ENCODE results near the gene LMBR1.

Gene LMBR1

DNA sequence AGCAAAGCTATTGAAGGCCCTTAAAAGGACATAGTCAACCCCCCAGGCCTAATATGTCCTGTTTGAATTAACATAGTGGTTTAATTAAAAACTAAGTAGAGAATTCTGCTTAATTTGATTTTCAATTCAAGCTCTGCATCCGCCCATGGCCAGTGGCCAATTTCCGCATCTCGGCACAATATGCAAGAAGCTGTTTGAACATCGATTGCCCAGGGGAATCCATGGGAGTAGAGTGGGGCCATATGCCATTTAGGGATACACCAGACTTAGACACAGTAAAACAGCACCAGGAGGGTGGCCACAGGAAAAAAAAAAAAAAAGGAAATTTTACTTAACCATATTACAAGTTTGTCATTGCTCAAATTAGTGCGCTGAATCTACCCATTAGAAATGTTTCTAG lies 100.4 kb downstream of the LMBR1 start:
- no peak overlapping the region for H3K14ac ChIP-seq (ENCODE audit: low read length)
- no peak overlapping the region for H2BK12ac ChIP-seq (ENCODE audit: low read length)
- no peak overlapping the region for H2BK120ac ChIP-seq (ENCODE audit: low read depth, low read length)
- H3K4me1 ChIP-seq (ENCODE audit: control insufficient read depth in 2 of 2, insufficient read depth in 1 of 2, low read depth in 1 of 2, low read length in 2 of 2) = peaks cover 0 to 6% of the 10 kb centered on the region in 2 donors
- H3K4me2 ChIP-seq (ENCODE audit: insufficient read depth, low read length, poor library complexity, severe bottlenecking) = no peak overlapping the region
- H3K23ac ChIP-seq (ENCODE audit: low read depth, low read length, poor library complexity) = no peak overlapping the region
- no peak overlapping the region for H2AFZ ChIP-seq (ENCODE audit: low read length)
- H2BK5ac ChIP-seq (ENCODE audit: low read length) = no peak overlapping the region
- no peak overlapping the region for H2AK5ac ChIP-seq (ENCODE audit: low read depth, low read length)
- H3K4ac ChIP-seq (ENCODE audit: low read length) = no peak overlapping the region
- no peak overlapping the region for H4K8ac ChIP-seq (ENCODE audit: low read depth, low read length)
- H2BK15ac ChIP-seq (ENCODE audit: low read length) = no peak overlapping the region
- H3K9ac ChIP-seq (ENCODE audit: low read depth, low read length, poor library complexity) = no peak overlapping the region
- no peaks in the 10 kb centered on the region for H3K27me3 ChIP-seq (ENCODE audit: control insufficient read depth in 3 of 3, insufficient read depth in 3 of 3, low read depth in 1 of 3, low read length in 3 of 3)
- no peak for DNase-seq (ENCODE audit: low spot score)
- H3K27ac ChIP-seq (replicated peaks; ENCODE audit: low read length) = no peak overlapping the region
- H3K9me3 ChIP-seq (replicated peaks in 1 of 2; ENCODE audit: control insufficient read depth in 2 of 2, insufficient read depth in 1 of 2, low read depth in 1 of 2, low read length in 2 of 2) = no peaks in the 10 kb centered on the region
- no peak overlapping the region for H3K18ac ChIP-seq (ENCODE audit: low read length)
- no CpG with 5 or more reads among the region's 5 CpGs for WGBS, 2 donors (ENCODE audit: extremely low coverage in 2 of 2, insufficient read length in 2 of 2, insufficient replicate concordance in 1 of 2)
- no peaks in the 10 kb centered on the region for H3K79me1 ChIP-seq (ENCODE audit: low read depth, low read length)
- H4K91ac ChIP-seq (ENCODE audit: low read depth, low read length, poor library complexity) = no peak overlapping the region
- H3K4me3 ChIP-seq (ENCODE audit: low read length in 2 of 2) = no peak overlapping the region
- H3K36me3 ChIP-seq (replicated peaks in 1 of 2; ENCODE audit: control insufficient read depth in 2 of 2, insufficient read depth in 2 of 2, low read length in 2 of 2) = peaks cover 0 to 18% of the 10 kb centered on the region in 2 donors

DNA sequence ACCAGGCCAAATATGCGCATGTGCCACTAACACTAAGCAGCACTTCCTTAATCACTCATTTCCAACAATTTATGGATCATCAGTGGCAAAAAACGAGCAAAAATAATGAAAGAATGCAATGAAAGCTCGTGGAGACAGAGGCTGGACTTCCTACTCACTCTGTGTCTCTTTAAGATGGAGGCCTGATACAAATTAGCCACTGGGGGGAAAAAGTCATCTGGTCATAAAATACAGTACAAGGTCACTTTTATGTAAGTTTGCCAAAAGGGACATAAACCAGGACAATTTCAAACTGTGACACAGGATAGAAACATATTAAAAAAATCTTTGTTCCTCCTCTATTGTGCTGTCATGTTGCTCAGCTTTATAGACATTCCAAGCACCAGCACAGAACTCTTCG lies 101.7 kb downstream of the LMBR1 start:
- Histone ChIP-seq H3K9ac (ENCODE audit: low read depth, low read length, poor library complexity) (no peak overlapping the region), H3K9me3 (replicated peaks in 1 of 2; ENCODE audit: control insufficient read depth in 2 of 2, insufficient read depth in 1 of 2, low read depth in 1 of 2, low read length in 2 of 2) (no peaks in the 10 kb centered on the region), H2AFZ (ENCODE audit: low read length) (no peak overlapping the region), H3K14ac (ENCODE audit: low read length) (no peak overlapping the region), H3K18ac (ENCODE audit: low read length) (no peak overlapping the region), H3K4ac (ENCODE audit: low read length) (no peak overlapping the region), H3K23ac (ENCODE audit: low read depth, low read length, poor library complexity) (no peak overlapping the region), H2BK12ac (ENCODE audit: low read length) (no peak overlapping the region), H2BK5ac (ENCODE audit: low read length) (no peak overlapping the region), H2BK120ac (ENCODE audit: low read depth, low read length) (no peak overlapping the region), H3K4me1 (ENCODE audit: control insufficient read depth in 2 of 2, insufficient read depth in 1 of 2, low read depth in 1 of 2, low read length in 2 of 2) (peaks cover 0 to 6% of the 10 kb centered on the region in 2 donors), H2BK15ac (ENCODE audit: low read length) (no peak overlapping the region), H3K79me1 (ENCODE audit: low read depth, low read length) (no peaks in the 10 kb centered on the region), H4K8ac (ENCODE audit: low read depth, low read length) (no peak overlapping the region), H3K4me3 (ENCODE audit: low read length in 2 of 2) (no peak overlapping the region), H3K27me3 (ENCODE audit: control insufficient read depth in 3 of 3, insufficient read depth in 3 of 3, low read depth in 1 of 3, low read length in 3 of 3) (no peaks in the 10 kb centered on the region), H3K4me2 (ENCODE audit: insufficient read depth, low read length, poor library complexity, severe bottlenecking) (no peak overlapping the region), H3K27ac (replicated peaks; ENCODE audit: low read length) (no peak overlapping the region), H3K36me3 (replicated peaks in 1 of 2; ENCODE audit: control insufficient read depth in 2 of 2, insufficient read depth in 2 of 2, low read length in 2 of 2) (peaks cover 0 to 16% of the 10 kb centered on the region in 2 donors), H4K91ac (ENCODE audit: low read depth, low read length, poor library complexity) (no peak overlapping the region), H2AK5ac (ENCODE audit: low read depth, low read length) (no peak overlapping the region)
- WGBS, 2 donors (ENCODE audit: extremely low coverage in 2 of 2, insufficient read length in 2 of 2, insufficient replicate concordance in 1 of 2) = no CpG with 5 or more reads among the region's 4 CpGs
- no peak for DNase-seq (ENCODE audit: low spot score)

DNA sequence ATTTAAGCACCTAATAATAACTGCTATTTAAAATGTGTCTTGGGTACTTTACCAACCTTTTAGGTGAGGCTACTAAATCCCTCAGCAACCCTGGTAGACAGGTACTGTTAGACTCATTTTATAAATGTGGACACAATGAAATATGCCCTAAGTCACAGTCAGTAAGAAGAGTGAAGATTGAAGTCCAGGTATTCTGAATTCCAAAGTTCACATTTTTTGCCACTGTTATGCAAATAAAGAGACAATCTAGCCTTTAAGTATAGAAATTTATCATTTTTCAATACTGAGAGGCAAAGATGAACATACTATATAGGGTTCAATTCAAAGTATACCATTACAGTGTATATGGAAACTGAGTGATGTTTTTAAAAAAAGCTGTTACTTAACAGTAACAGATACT lies 102.7 kb downstream of the LMBR1 start:
- Histone ChIP-seq H4K91ac (ENCODE audit: low read depth, low read length, poor library complexity) (no peak overlapping the region), H3K27me3 (ENCODE audit: control insufficient read depth in 3 of 3, insufficient read depth in 3 of 3, low read depth in 1 of 3, low read length in 3 of 3) (no peaks in the 10 kb centered on the region), H3K9ac (ENCODE audit: low read depth, low read length, poor library complexity) (no peak overlapping the region), H2AK5ac (ENCODE audit: low read depth, low read length) (no peak overlapping the region), H3K27ac (replicated peaks; ENCODE audit: low read length) (no peak overlapping the region), H3K4me3 (ENCODE audit: low read length in 2 of 2) (no peak overlapping the region), H3K14ac (ENCODE audit: low read length) (no peak overlapping the region), H3K9me3 (replicated peaks in 1 of 2; ENCODE audit: control insufficient read depth in 2 of 2, insufficient read depth in 1 of 2, low read depth in 1 of 2, low read length in 2 of 2) (no peaks in the 10 kb centered on the region), H3K79me1 (ENCODE audit: low read depth, low read length) (no peaks in the 10 kb centered on the region), H3K4ac (ENCODE audit: low read length) (no peak overlapping the region), H2BK120ac (ENCODE audit: low read depth, low read length) (no peak overlapping the region), H2BK15ac (ENCODE audit: low read length) (no peak overlapping the region), H2BK12ac (ENCODE audit: low read length) (no peak overlapping the region), H3K4me2 (ENCODE audit: insufficient read depth, low read length, poor library complexity, severe bottlenecking) (no peak overlapping the region), H2AFZ (ENCODE audit: low read length) (no peak overlapping the region), H3K18ac (ENCODE audit: low read length) (no peak overlapping the region), H4K8ac (ENCODE audit: low read depth, low read length) (no peak overlapping the region), H3K36me3 (replicated peaks in 1 of 2; ENCODE audit: control insufficient read depth in 2 of 2, insufficient read depth in 2 of 2, low read length in 2 of 2) (peaks cover 0 to 14% of the 10 kb centered on the region in 2 donors), H3K4me1 (ENCODE audit: control insufficient read depth in 2 of 2, insufficient read depth in 1 of 2, low read depth in 1 of 2, low read length in 2 of 2) (peaks cover 0 to 6% of the 10 kb centered on the region in 2 donors), H2BK5ac (ENCODE audit: low read length) (no peak overlapping the region), H3K23ac (ENCODE audit: low read depth, low read length, poor library complexity) (no peak overlapping the region)
- DNase-seq (ENCODE audit: low spot score) = no peak

- Histone ChIP-seq H2BK15ac (ENCODE audit: low read length) (no peak overlapping the region), H2BK12ac (ENCODE audit: low read length) (no peak overlapping the region), H4K91ac (ENCODE audit: low read depth, low read length, poor library complexity) (no peak overlapping the region), H3K4me1 (ENCODE audit: control insufficient read depth in 2 of 2, insufficient read depth in 1 of 2, low read depth in 1 of 2, low read length in 2 of 2) (peaks cover 2 to 4% of the 10 kb centered on the region in 2 donors), H3K9me3 (replicated peaks in 1 of 2; ENCODE audit: control insufficient read depth in 2 of 2, insufficient read depth in 1 of 2, low read depth in 1 of 2, low read length in 2 of 2) (no peaks in the 10 kb centered on the region), H3K27me3 (ENCODE audit: control insufficient read depth in 3 of 3, insufficient read depth in 3 of 3, low read depth in 1 of 3, low read length in 3 of 3) (no peaks in the 10 kb centered on the region), H3K4me2 (ENCODE audit: insufficient read depth, low read length, poor library complexity, severe bottlenecking) (no peak overlapping the region), H2BK5ac (ENCODE audit: low read length) (no peak overlapping the region), H2BK120ac (ENCODE audit: low read depth, low read length) (no peak overlapping the region), H3K27ac (replicated peaks; ENCODE audit: low read length) (no peak overlapping the region), H2AFZ (ENCODE audit: low read length) (no peak overlapping the region), H3K4ac (ENCODE audit: low read length) (no peak overlapping the region), H3K4me3 (ENCODE audit: low read length in 2 of 2) (no peak overlapping the region), H3K23ac (ENCODE audit: low read depth, low read length, poor library complexity) (no peak overlapping the region), H3K79me1 (ENCODE audit: low read depth, low read length) (no peaks in the 10 kb centered on the region), H3K14ac (ENCODE audit: low read length) (no peak overlapping the region), H3K36me3 (replicated peaks in 1 of 2; ENCODE audit: control insufficient read depth in 2 of 2, insufficient read depth in 2 of 2, low read length in 2 of 2) (peaks cover 0 to 9% of the 10 kb centered on the region in 2 donors), H4K8ac (ENCODE audit: low read depth, low read length) (no peak overlapping the region), H3K18ac (ENCODE audit: low read length) (no peak overlapping the region), H2AK5ac (ENCODE audit: low read depth, low read length) (no peak overlapping the region), H3K9ac (ENCODE audit: low read depth, low read length, poor library complexity) (no peak overlapping the region)
- no peak for DNase-seq (ENCODE audit: low spot score)
- no CpG with 5 or more reads among the region's 4 CpGs for WGBS, 2 donors (ENCODE audit: extremely low coverage in 2 of 2, insufficient read length in 2 of 2, insufficient replicate concordance in 1 of 2)
Measured at GRCh38 chr7:156785998-156786543, 106.9 kb downstream of the LMBR1 start.

All from neuronal stem cell (in vitro differentiated cells).